Measurements from ENCODE around the gene TEAD3. TPM values are rescaled to one million over a fixed set of nuclear protein-coding genes. Genes with fewer than 3 reads are reported as not detected.

TEAD3 gene
- total RNA-seq, 1 donor from 2014 or later, result 75.5 TPM

- H3K27me3 Mint-ChIP-seq (ENCODE audit: low read depth, unreplicated experiment), result peaks cover 34% of the 10 kb centered on the region
- H3K4me2 ChIP-seq (ENCODE audit: low read length), result peak overlapping the region; percentile 51
- H3K9me3 Mint-ChIP-seq (ENCODE audit: unreplicated experiment), result no peaks in the 10 kb centered on the region
- H2AFZ ChIP-seq (ENCODE audit: low read depth, low read length), result no peak overlapping the region
- FAIRE-seq (no peak), DNase-seq (ENCODE audit: low read depth) (no peak)
- H3K36me3 Mint-ChIP-seq (ENCODE audit: low read depth, unreplicated experiment), result no peaks in the 10 kb centered on the region
- no peaks in the 10 kb centered on the region for H3K9me3 ChIP-seq (ENCODE audit: insufficient read depth, low read depth, low read length)
- no peaks in the 10 kb centered on the region for H3K4me1 ChIP-seq (ENCODE audit: insufficient read depth, low read length)
- peaks cover 14% of the 10 kb centered on the region for H3K27me3 ChIP-seq (ENCODE audit: insufficient read depth, low read length)
- TF ChIP-seq CTCF (IDR thresholded peaks at IDR 0.05; ENCODE audit: insufficient read depth, low read depth, low read length) (no peak), EZH2 (IDR thresholded peaks at IDR 0.05; ENCODE audit: insufficient read depth, low read length) (no peak)
- H3K9ac ChIP-seq (ENCODE audit: low read length), result no peak overlapping the region
- H4K20me1 ChIP-seq (ENCODE audit: insufficient read depth, low read length), result no peaks in the 10 kb centered on the region
- H3K27ac Mint-ChIP-seq (ENCODE audit: unreplicated experiment), result no peak overlapping the region
- no peak overlapping the region for H3K4me3 ChIP-seq (ENCODE audit: insufficient read depth, low read depth, low read length)
- H3K36me3 ChIP-seq (ENCODE audit: insufficient read depth, low read length), result no peaks in the 10 kb centered on the region
- no peaks in the 10 kb centered on the region for H3K4me1 Mint-ChIP-seq (ENCODE audit: low read depth, unreplicated experiment)
- H3K79me2 ChIP-seq (ENCODE audit: insufficient read depth, low read length), result no peaks in the 10 kb centered on the region
- H3K4me3 Mint-ChIP-seq (ENCODE audit: unreplicated experiment), result no peak overlapping the region
- H3K27ac ChIP-seq (ENCODE audit: low read depth, low read length), result no peak overlapping the region
These were observed 14.2 kb upstream of the TEAD3 start for GRCh38 chr6:35510916-35511561.

- no peaks in the 10 kb centered on the region for H3K4me1 Mint-ChIP-seq (ENCODE audit: low read depth, unreplicated experiment)
- no peak overlapping the region for H2AFZ ChIP-seq (ENCODE audit: low read depth, low read length)
- peaks cover 38% of the 10 kb centered on the region for H3K27me3 Mint-ChIP-seq (ENCODE audit: low read depth, unreplicated experiment)
- H3K27ac ChIP-seq (ENCODE audit: low read depth, low read length), result no peak overlapping the region
- no peaks in the 10 kb centered on the region for H3K36me3 ChIP-seq (ENCODE audit: insufficient read depth, low read length)
- H3K9ac ChIP-seq (ENCODE audit: low read length), result no peak overlapping the region
- no peaks in the 10 kb centered on the region for H3K9me3 Mint-ChIP-seq (ENCODE audit: unreplicated experiment)
- H3K9me3 ChIP-seq (ENCODE audit: insufficient read depth, low read depth, low read length), result no peaks in the 10 kb centered on the region
- H3K79me2 ChIP-seq (ENCODE audit: insufficient read depth, low read length), result no peaks in the 10 kb centered on the region
- no peaks in the 10 kb centered on the region for H4K20me1 ChIP-seq (ENCODE audit: insufficient read depth, low read length)
- no peak for DNase-seq (ENCODE audit: low read depth)
- no peak overlapping the region for H3K4me2 ChIP-seq (ENCODE audit: low read length)
- H3K36me3 Mint-ChIP-seq (ENCODE audit: low read depth, unreplicated experiment), result no peaks in the 10 kb centered on the region
- FAIRE-seq, result no peak
- no peak overlapping the region for H3K4me3 ChIP-seq (ENCODE audit: insufficient read depth, low read depth, low read length)
- TF ChIP-seq CTCF (IDR thresholded peaks at IDR 0.05; ENCODE audit: insufficient read depth, low read depth, low read length) (no peak), EZH2 (IDR thresholded peaks at IDR 0.05; ENCODE audit: insufficient read depth, low read length) (no peak)
- no peaks in the 10 kb centered on the region for H3K4me1 ChIP-seq (ENCODE audit: insufficient read depth, low read length)
- no peak overlapping the region for H3K4me3 Mint-ChIP-seq (ENCODE audit: unreplicated experiment)
- peaks cover 12% of the 10 kb centered on the region for H3K27me3 ChIP-seq (ENCODE audit: insufficient read depth, low read length)
- no peak overlapping the region for H3K27ac Mint-ChIP-seq (ENCODE audit: unreplicated experiment)
These were observed 11.7 kb upstream of the TEAD3 start for GRCh38 chr6:35508542-35508941.

DNA sequence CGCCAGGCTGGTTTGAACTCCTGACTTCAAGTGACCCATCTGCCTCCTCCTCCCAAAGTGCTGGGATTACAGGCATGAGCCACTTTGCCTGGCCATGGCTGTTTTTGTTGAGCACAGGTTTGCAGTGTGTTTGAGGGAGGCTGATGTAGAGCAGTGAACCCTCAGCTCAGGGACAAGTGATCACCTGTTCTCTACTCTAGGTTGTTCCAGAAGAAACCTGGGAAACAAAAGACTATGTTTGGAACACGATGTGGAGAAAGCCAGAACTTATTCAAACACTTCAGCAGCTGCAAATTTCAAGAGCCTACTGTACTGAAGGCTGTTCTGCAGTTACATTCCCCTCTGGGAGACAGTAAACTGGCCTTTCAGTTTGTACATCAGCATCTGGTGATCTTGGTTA is 11.1 kb upstream of the TEAD3 start:
- H3K4me3 ChIP-seq (ENCODE audit: insufficient read depth, low read depth, low read length), result no peak overlapping the region
- H3K27ac Mint-ChIP-seq (ENCODE audit: unreplicated experiment), result no peak overlapping the region
- H3K36me3 ChIP-seq (ENCODE audit: insufficient read depth, low read length), result no peaks in the 10 kb centered on the region
- no peak for DNase-seq (ENCODE audit: low read depth)
- no peaks in the 10 kb centered on the region for H3K79me2 ChIP-seq (ENCODE audit: insufficient read depth, low read length)
- H3K36me3 Mint-ChIP-seq (ENCODE audit: low read depth, unreplicated experiment), result no peaks in the 10 kb centered on the region
- no peak overlapping the region for H3K4me2 ChIP-seq (ENCODE audit: low read length)
- H3K4me1 ChIP-seq (ENCODE audit: insufficient read depth, low read length), result no peaks in the 10 kb centered on the region
- H2AFZ ChIP-seq (ENCODE audit: low read depth, low read length), result no peak overlapping the region
- H3K27me3 Mint-ChIP-seq (ENCODE audit: low read depth, unreplicated experiment), result peaks cover 40% of the 10 kb centered on the region
- no peaks in the 10 kb centered on the region for H4K20me1 ChIP-seq (ENCODE audit: insufficient read depth, low read length)
- H3K4me3 Mint-ChIP-seq (ENCODE audit: unreplicated experiment), result no peak overlapping the region
- H3K9me3 Mint-ChIP-seq (ENCODE audit: unreplicated experiment), result no peaks in the 10 kb centered on the region
- H3K27ac ChIP-seq (ENCODE audit: low read depth, low read length), result no peak overlapping the region
- no peak overlapping the region for H3K9ac ChIP-seq (ENCODE audit: low read length)
- no peaks in the 10 kb centered on the region for H3K4me1 Mint-ChIP-seq (ENCODE audit: low read depth, unreplicated experiment)
- no peaks in the 10 kb centered on the region for H3K9me3 ChIP-seq (ENCODE audit: insufficient read depth, low read depth, low read length)
- FAIRE-seq, result no peak
- no peak for TF ChIP-seq EZH2 (IDR thresholded peaks at IDR 0.05; ENCODE audit: insufficient read depth, low read length)
- no peak for TF ChIP-seq CTCF (IDR thresholded peaks at IDR 0.05; ENCODE audit: insufficient read depth, low read depth, low read length)
- peaks cover 12% of the 10 kb centered on the region for H3K27me3 ChIP-seq (ENCODE audit: insufficient read depth, low read length)

All from astrocyte (in vitro differentiated cells and primary cell).